HG02885 (cell line): Measurements from ENCODE around the gene NDUFAF2.

Source experiments
- ATAC-seq: cut with Tn5 transposase; IDR thresholded peaks from one replicate; pipeline ENCODE4 v1.9.1; 2021; ENCODE audit warnings: mild to moderate bottlenecking; ENCODE audit not compliant: unreplicated experiment, poor library complexity

NDUFAF2 gene

DNA sequence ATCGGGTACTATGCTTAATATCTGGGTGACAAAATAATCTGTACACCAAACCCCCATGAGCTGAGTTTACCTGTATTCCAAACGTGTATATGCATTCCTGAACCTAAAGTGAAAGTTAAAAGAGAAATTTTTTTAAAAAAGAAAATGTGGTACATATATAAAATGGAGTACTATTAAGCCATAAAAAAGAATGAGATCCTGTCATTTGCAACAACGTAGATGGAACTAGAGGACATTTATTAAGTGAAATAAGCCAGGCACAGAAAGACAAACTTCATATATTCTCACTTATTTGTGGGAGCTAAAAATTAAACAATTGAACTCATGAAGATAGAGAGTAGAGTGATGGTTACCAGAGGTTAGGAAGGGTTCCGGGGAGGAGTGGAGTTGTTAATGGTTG lies 44.8 kb downstream of the NDUFAF2 start:
- ATAC-seq = no peak

- no peak for ATAC-seq
Measured at GRCh38 chr5:60992871-60993270, 47.9 kb downstream of the NDUFAF2 start.

- ATAC-seq = no peak
Measured at GRCh38 chr5:60993425-60993824, 48.4 kb downstream of the NDUFAF2 start.

GRCh38 chr5:60993875-60994571 lies 49.0 kb downstream of the NDUFAF2 start:
- ATAC-seq = no peak

DNA sequence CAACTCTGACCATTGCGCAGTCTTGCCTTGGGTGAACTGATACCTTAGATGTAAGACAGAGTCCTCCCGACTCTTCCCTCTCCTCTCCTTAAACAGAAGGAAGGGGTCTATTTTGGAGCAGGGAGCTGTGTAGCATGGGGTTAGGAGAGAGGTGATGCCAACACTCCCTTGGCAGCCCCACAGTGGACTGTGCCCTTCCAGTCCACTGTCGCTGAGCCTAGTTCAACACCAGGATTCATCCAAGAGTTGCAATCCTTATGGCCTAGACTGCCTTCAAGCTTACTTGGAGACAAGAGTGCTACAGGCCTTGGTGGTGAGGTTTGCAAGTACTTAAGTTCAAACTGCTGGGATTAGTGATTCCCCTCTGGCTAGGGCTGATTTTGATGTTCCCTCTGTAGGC lies 51.4 kb downstream of the NDUFAF2 start:
- ATAC-seq = no peak

DNA sequence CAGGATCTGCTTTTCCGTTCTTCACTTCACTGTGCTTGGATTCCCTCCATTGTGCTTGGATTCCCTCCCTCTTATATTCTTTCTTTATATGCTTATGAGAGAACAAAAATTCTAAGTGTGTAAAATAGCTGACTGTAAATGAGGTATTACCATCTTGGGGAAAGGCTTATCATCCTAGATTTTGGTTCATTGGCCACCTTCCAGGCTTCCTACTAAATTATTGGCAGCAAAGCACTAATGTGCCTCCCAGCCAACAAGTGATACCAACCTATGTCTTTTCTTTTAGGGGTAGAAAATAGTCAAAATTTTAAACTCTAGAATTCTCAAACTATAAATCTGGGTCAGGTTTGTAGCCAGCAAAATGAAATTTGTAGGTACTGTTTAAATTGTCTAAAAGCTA lies 52.7 kb downstream of the NDUFAF2 start:
- no peak for ATAC-seq

DNA sequence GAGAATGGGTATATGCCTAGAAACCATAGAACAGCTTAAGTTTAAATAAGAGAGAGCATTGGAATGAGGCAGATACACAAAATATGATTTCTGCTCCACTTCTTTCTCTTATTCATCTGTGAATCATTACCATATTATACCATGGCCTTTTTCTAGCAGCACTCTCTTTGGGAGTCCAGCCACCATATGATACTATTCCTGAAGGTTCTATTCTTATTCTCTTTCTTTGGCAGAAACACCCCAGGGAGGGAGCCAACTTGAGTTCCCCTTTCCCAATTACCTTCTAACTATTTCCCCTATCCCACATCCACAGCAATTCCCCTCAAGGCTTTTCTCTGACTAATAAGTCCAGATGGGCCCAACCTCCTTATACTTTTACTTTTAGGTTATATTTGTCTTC lies 55.9 kb downstream of the NDUFAF2 start:
- no peak for ATAC-seq

DNA sequence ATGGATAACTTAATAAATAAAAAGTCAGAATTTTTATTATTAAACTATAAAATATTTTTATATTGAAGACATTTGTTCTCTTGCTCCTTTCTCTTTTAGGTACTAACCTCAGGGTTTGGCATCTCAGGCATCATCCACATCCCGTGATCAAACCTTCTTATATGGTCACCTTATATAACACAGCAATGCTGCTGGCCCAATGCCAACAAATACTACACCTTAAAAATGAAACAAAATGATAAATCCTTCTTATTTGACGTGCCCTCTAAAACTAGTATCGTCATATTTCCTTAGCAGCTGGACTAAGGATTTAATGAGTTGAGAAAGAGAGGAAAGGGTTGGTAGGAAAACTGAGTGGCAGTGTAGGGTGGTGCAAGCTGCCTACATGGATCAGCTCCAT lies 56.6 kb downstream of the NDUFAF2 start:
- ATAC-seq = no peak

- ATAC-seq = no peak
Measured at GRCh38 chr5:61002611-61003355, 57.8 kb downstream of the NDUFAF2 start.

GRCh38 chr5:61004448-61004847 lies 59.4 kb downstream of the NDUFAF2 start:
- no peak for ATAC-seq

GRCh38 chr5:61009907-61010306 lies 64.9 kb downstream of the NDUFAF2 start:
- no peak for ATAC-seq

DNA sequence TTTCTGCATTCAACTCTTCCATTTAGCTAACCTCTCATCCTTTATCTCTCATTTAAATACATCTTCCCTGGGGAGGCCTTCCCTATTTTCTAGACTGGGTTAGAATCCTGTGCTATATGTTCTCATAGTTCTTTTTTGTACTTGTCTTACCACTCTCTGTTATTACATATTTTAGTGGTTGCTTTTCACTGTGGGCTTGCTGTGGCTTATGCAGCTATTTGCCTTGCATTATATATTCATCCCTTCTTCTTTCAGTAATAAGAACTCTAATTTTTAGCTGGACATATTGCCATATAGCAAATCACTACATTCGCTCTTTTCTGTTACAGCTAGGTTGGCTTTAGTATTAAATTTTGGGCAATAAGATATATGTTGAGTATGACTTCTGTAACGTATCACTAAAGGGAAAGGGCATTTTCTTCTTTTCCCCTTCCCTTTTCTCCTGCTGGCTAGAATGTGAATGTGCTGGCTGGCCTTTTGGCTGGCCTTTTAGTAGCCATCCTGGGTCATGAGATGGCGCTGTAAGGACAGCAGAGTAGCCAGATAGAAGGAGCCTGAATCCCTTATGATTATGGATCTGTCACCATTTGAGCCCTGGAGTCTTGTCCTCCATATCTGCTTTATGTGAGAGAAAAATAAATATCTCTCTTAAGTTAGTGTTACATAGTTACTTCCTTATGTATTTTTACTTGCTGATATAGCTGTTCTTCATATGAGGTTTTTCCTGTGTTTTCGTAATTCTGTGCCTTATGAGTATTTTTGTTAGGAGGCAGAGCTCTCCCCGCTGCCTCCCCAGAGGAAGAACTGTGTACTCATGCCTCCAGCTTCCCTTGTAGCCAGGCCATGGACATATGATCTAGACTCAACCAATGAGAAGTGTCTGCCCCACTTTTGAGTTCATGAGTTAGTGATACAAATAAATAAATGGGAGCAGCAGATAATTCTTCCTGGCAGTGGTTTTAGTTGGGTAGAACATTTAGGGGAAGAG lies 65.8 kb downstream of the NDUFAF2 start:
- no peak for ATAC-seq

DNA sequence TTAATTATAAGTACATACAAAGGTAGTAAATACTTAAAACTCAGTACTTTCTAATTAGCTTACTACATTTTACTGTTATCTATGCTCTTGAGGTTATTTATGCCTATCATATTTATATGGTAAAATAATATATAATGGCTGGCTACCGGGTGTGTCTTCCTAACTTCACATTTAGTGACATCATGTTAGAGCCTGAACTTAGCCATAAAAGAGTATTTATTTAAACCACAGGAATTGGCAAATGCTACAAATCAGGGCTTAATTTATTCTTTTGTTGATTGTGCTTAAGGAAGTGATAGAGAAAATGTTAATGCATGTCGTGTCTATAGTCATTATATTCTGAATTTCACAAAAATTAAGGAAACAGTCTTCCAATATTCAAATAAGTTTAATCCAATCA lies 73.1 kb downstream of the NDUFAF2 start:
- no peak for ATAC-seq

GRCh38 chr5:61019642-61020041 lies 74.6 kb downstream of the NDUFAF2 start:
- no peak for ATAC-seq

DNA sequence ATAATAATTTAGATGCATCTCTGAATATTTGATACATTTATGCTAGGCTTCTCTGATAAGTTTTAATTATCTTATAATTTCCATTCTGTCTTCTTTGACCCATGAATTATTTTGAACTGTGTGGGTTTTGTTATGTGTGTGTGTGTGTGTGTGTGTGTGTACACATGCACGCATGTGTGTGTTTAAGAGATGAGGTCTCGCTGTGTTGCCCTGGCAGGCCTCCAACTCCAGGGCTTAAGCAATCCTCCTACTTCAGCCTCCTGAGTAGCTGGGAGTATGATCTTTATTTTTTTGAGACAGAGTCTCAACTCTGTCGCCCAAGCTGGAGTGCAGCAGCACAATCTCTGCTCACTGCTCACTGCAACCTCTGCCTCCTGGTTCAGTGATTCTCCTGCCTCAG lies 75.4 kb downstream of the NDUFAF2 start:
- ATAC-seq = no peak

GRCh38 chr5:61023131-61023530 lies 78.1 kb downstream of the NDUFAF2 start:
- ATAC-seq = no peak

DNA sequence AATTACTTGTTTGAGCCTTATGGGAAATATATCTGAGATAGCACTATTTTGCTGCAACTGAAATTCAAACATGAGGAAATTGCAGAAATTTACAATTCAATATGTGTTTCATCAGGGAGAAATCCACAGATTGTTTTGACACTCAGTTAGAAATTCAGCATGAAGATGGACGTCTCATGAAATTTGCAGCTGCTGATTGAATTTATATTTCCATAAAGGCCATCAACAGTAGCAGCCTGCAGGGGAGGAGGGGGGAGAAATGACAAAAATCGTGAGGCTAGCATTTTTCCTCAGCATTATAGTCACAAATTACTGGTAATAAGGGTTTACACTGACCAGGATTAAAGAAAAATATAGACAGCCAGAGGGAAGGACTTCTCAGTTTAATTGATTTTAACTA lies 81.0 kb downstream of the NDUFAF2 start:
- ATAC-seq = no peak

DNA sequence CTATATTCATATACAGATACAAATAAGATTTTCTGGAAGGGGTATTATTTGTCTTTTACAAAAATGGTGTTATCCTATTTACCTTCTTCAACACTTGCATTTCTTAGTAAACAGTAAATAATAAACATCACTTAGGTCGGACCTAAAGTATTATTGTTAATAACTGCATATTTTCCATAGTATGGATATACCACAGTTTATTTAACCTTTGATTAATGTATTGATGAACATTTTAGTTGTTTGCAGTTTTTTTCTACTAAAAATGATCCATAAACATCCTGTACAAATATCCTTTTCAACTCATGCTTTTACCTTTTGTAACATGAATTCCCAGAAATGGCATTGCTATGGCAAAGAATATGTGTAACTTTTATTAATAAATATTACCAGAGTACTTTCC lies 83.4 kb downstream of the NDUFAF2 start:
- no peak for ATAC-seq

GRCh38 chr5:61029456-61030162 lies 84.6 kb downstream of the NDUFAF2 start:
- ATAC-seq = no peak

- no peak for ATAC-seq
Measured at GRCh38 chr5:61030163-61030482, 85.1 kb downstream of the NDUFAF2 start.
